H4 (cell line): Measurements from ENCODE around the gene VSTM2L. TPM values are rescaled to one million over a fixed set of nuclear protein-coding genes. Genes with fewer than 3 reads are reported as not detected.

Experiments used
- DNase-seq: peaks from one replicate; pipeline ENCODE4 v3.0.0-alpha.2; 2015; ENCODE audit warnings: low spot score
- total RNA-seq: library from RNA; depleted of rRNA; stranded (reverse); fragments of >200 nt; shearing (Covaris generic); gene quantifications from 2 replicates; pipeline ENCODE4 v1.2.3, GENCODE V29; 2014

The VSTM2L gene
- total RNA-seq, 1 experiment from 2014 or later, result 1.2 TPM

GRCh38 chr20:37917461-37917860 lies 14.5 kb downstream of the VSTM2L start:
- no peak for DNase-seq

GRCh38 chr20:37918035-37918434 lies 15.1 kb downstream of the VSTM2L start:
- DNase-seq, result no peak

GRCh38 chr20:37919389-37920040 lies 16.6 kb downstream of the VSTM2L start:
- no peak for DNase-seq

GRCh38 chr20:37920270-37920669 lies 17.3 kb downstream of the VSTM2L start:
- no peak for DNase-seq

- DNase-seq, result no peak
Measured at GRCh38 chr20:37920679-37921322, 17.9 kb downstream of the VSTM2L start.

- DNase-seq, result no peak
Measured at GRCh38 chr20:37921341-37921929, 18.5 kb downstream of the VSTM2L start.

GRCh38 chr20:37922016-37922415 lies 19.1 kb downstream of the VSTM2L start:
- DNase-seq, result no peak

GRCh38 chr20:37925265-37926165 lies 22.6 kb downstream of the VSTM2L start:
- DNase-seq, result no peak

GRCh38 chr20:37926612-37927011 lies 23.7 kb downstream of the VSTM2L start:
- no peak for DNase-seq

GRCh38 chr20:37927410-37928095 lies 24.6 kb downstream of the VSTM2L start:
- DNase-seq, result no peak

GRCh38 chr20:37928996-37929682 lies 26.2 kb downstream of the VSTM2L start:
- DNase-seq, result no peak

GRCh38 chr20:37929683-37930014 lies 26.7 kb downstream of the VSTM2L start:
- no peak for DNase-seq

GRCh38 chr20:37931153-37931922 lies 28.4 kb downstream of the VSTM2L start:
- DNase-seq, result no peak

GRCh38 chr20:37932074-37932473 lies 29.1 kb downstream of the VSTM2L start:
- DNase-seq, result no peak

- no peak for DNase-seq
Measured at GRCh38 chr20:37932919-37933318, 30.0 kb downstream of the VSTM2L start.

GRCh38 chr20:37933786-37934633 lies 31.1 kb downstream of the VSTM2L start:
- no peak for DNase-seq

- DNase-seq, result no peak
Measured at GRCh38 chr20:37934634-37935375, 31.9 kb downstream of the VSTM2L start.

GRCh38 chr20:37935435-37935834 lies 32.5 kb downstream of the VSTM2L start:
- no peak for DNase-seq

- no peak for DNase-seq
Measured at GRCh38 chr20:37936041-37936440, 33.1 kb downstream of the VSTM2L start.
